Spleen (tissue), 11 donors: ENCODE data around the gene BCL6B. TPM values are rescaled to one million over a fixed set of nuclear protein-coding genes. Genes with fewer than 3 reads are reported as not detected.

Experiments
- DNase-seq: peaks from one replicate; pipeline ENCODE4 v3.0.0-alpha.2; 2020
- H3K27ac ChIP-seq, 8 donors: fragments of 200-600 bp; sonication (generic) in 7 of 8; 1 replicate in 4 of 8; 2 replicates in 4 of 8; pipeline versions ENCODE4 v1.5.0 to v1.8.0; 2016 to 2021; ENCODE audit warnings: inconsistent platforms in 4 of 8, mild to moderate bottlenecking in 4 of 8, moderate library complexity in 1 of 8
- H3K27me3 ChIP-seq, 7 donors: fragments of 200-600 bp; sonication (generic) in 6 of 7; replicated peaks in 1 of 7; 1 replicate in 4 of 7; 2 replicates in 3 of 7; pipeline versions ENCODE4 v1.5.0 to v1.8.0; 2016 to 2021; ENCODE audit warnings: inconsistent platforms in 3 of 7, mild to moderate bottlenecking in 1 of 7
- H3K36me3 ChIP-seq, 6 donors: fragments of 200-600 bp; sonication (generic) in 5 of 6; 1 replicate in 4 of 6; 2 replicates in 2 of 6; pipeline versions ENCODE4 v1.5.0 to v1.8.0; 2016 to 2021; ENCODE audit warnings: inconsistent platforms in 2 of 6
- H3K4me1 ChIP-seq, 6 donors: fragments of 200-600 bp; sonication (generic) in 5 of 6; 1 replicate in 3 of 6; 2 replicates in 3 of 6; pipeline versions ENCODE4 v1.5.0 to v1.8.0; 2016 to 2021; ENCODE audit warnings: inconsistent platforms in 3 of 6
- H3K4me3 ChIP-seq, 8 donors: fragments of 200-600 bp; sonication (generic) in 7 of 8; 1 replicate in 4 of 8; 2 replicates in 4 of 8; pipeline versions ENCODE4 v1.5.0 to v1.8.0; 2016 to 2021; ENCODE audit warnings: inconsistent platforms in 4 of 8, mild to moderate bottlenecking in 4 of 8, moderate library complexity in 2 of 8
- H3K9me3 ChIP-seq, 8 donors: fragments of 200-600 bp; sonication (generic) in 7 of 8; 1 replicate in 4 of 8; 2 replicates in 4 of 8; pipeline versions ENCODE4 v1.5.0 to v1.8.0; 2016 to 2021; ENCODE audit warnings: inconsistent platforms in 4 of 8
- CTCF ChIP-seq, 11 experiments: fragments of 200-600 bp in 7 of 11; fragments of 450-650 bp in 4 of 11; sonication (generic) in 4 of 11; IDR thresholded peaks in 8 of 11; conservative IDR thresholded peaks in 3 of 11; 1 replicate in 7 of 11; 2 replicates in 4 of 11; pipeline versions ENCODE4 v1.4.0 to v1.8.0; 2016 to 2021; ENCODE audit warnings: antibody characterized with exemption in 11 of 11, inconsistent platforms in 4 of 11, mild to moderate bottlenecking in 1 of 11
- POLR2A ChIP-seq, 3 donors: fragments of 450-650 bp; IDR thresholded peaks; one replicate each; pipeline ENCODE4 v1.5.1; 2017; ENCODE audit warnings: antibody characterized with exemption in 3 of 3, mild to moderate bottlenecking in 1 of 3
- POLR2AphosphoS5 ChIP-seq, 3 donors: sonication (generic); formaldehyde crosslinking; IDR thresholded peaks; one replicate each; pipeline ENCODE4 v1.5.1; 2017; ENCODE audit warnings: antibody characterized with exemption in 3 of 3
- WGBS, 5 donors: extraction: QIAGEN DNeasy Blood & Tissue Kit in 3 of 5; methylation state at CpG; one replicate each; pipeline versions ENCODE4 v1.1.5 to v1.1.7; 2013 to 2018; 5-methylcytosine and 5-hydroxymethylcytosine counted together
- intact Hi-C: fragments of 100-400 bp; cut with DNase I; formaldehyde crosslinking; loops from one replicate; pipeline ENCODE4 v1.15.0; 2023; ENCODE audit warnings: low total_unique reads
- polyA plus RNA-seq, 3 donors: library from polyadenylated mRNA; stranded (reverse); fragments of 200-250 nt; gene quantifications; one replicate each; pipeline ENCODE4 v1.2.1, GENCODE V29; 2013
- total RNA-seq, 7 donors: library from RNA; depleted of rRNA in 3 of 7; stranded (reverse); fragments of >200 nt in 3 of 7; fragmentation: NEBNext Ultra II Directional in 4 of 7; extraction: Animal tissue kit (Norgen Biotek cat#: 25700) in 4 of 7; gene quantifications; one replicate each; pipeline versions ENCODE4 v1.1.0 to v1.2.1, GENCODE V29; 2016 to 2021
- donor health status: healthy with polysubstance abuse.
- donor health status: DM: no; HTN: no; CAD: no; lungs with moderate emphysema.
- donor health status: DM: no; HTN: no; CAD: no.
- donor health status: Bipolar disorder and iron deficiency.
- donor health status: healthy.
- donor health status: DM: no; HTN: no; CAD: no.
- donor health status: DM: yes; HTN: yes; CAD: no.

Gene BCL6B
- total and polyA plus RNA-seq, 10 donors: 4.2 to 92.5 (median 19.7) TPM

DNA sequence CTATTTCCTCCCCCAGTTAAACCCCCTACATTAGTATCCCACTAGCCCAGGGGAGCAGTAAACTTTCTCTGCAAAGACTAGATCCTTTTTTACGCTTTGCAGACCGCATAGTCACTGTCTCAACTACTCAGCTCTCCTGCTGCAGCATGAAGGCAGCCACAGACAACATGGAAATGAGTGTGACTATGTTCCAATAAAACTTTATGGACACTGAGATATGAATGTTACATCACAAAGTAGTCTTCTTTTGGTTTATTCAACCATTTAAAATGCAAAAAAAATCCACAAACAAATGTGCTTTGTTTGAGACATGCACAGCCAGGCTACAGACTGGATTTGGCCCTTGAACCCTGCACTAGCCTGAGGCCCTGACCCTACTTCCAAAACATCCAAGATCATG lies 12.3 kb upstream of the BCL6B start:
- 81 to 97% (median 86%) methylated on average over 2 of the region's 2 CpGs for WGBS, 5 donors
- no peak for DNase-seq
- TF ChIP-seq POLR2AphosphoS5 (IDR thresholded peaks at IDR 0.05): no peak
- TF ChIP-seq POLR2A (IDR thresholded peaks at IDR 0.05): no peak

DNA sequence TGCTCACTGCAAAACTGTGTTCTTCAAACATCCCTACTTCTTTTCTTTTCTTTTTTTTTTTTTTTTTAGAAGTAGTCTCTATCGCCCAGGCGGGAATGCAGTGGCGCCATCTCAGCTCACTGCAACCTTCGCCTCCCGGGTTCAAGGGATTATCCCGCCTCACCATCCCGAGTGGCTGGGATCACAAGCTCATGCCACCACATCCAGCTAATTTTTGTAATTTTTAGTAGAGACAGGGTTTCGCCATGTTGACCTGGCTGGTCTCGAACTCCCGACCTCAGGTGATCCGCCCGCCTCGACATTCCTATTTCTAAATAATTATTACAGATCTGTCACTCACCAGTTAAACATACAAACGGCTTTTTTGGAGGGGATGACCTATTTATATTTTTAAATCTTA lies 11.4 kb upstream of the BCL6B start:
- Histone ChIP-seq H3K4me1 (peaks cover 28 to 87% (median 69%) of the 10 kb centered on the region in 6 donors), H3K36me3 (peaks cover 0 to 48% (median 8%) of the 10 kb centered on the region in 6 donors), H3K9me3 (no peaks in the 10 kb centered on the region), H3K4me3 (peak overlapping the region; percentile 77 to 98 (median 93)), H3K27me3 (no peaks in the 10 kb centered on the region), H3K27ac (peak overlapping the region in 6 of 8 donors; percentile 95 to 100 (median 99))
- TF ChIP-seq CTCF (IDR thresholded peaks at IDR 0.05 in 8 of 11, conservative IDR thresholded peaks at IDR 0.05 in 3 of 11) (no peak), POLR2AphosphoS5 (IDR thresholded peaks at IDR 0.05) (no peak), POLR2A (IDR thresholded peaks at IDR 0.05) (no peak)
- DNase-seq: no peak
- intact Hi-C loops: no loop called here
- WGBS, 5 donors: 50 to 64% (median 55%) methylated on average over 14 of the region's 14 CpGs

More for the DNA sequence above, 12.3 kb upstream of the BCL6B start:
- Histone ChIP-seq H3K4me3 (peak overlapping the region in 3 of 8 donors; percentile 94 to 98 (median 95)), H3K27ac (no peak overlapping the region), H3K27me3 (no peaks in the 10 kb centered on the region), H3K36me3 (peaks cover 0 to 54% (median 9%) of the 10 kb centered on the region in 6 donors), H3K9me3 (no peaks in the 10 kb centered on the region), H3K4me1 (peaks cover 19 to 81% (median 60%) of the 10 kb centered on the region in 6 donors)
- intact Hi-C loops: no loop called here

DNA sequence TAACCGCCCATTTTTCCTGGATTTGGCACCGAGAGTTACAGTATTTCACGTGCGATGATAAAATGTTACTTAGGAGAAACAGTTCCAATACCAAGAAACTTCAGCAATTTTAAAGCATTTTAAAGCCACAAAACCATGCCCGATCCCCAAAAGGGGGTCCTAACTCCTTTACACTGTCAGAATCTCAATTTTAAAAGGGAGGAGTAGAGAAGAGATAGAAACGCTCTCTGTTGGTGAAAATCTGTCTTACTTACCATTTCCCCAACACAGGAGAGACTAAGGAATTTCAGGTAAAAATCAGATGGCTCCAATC lies 11.0 kb upstream of the BCL6B start:
- H3K36me3 ChIP-seq: peaks cover 0 to 48% (median 6%) of the 10 kb centered on the region in 6 donors
- TF ChIP-seq POLR2AphosphoS5 (IDR thresholded peaks at IDR 0.05) (no peak), CTCF (IDR thresholded peaks at IDR 0.05 in 8 of 11, conservative IDR thresholded peaks at IDR 0.05 in 3 of 11) (no peak), POLR2A (IDR thresholded peaks at IDR 0.05) (no peak)
- intact Hi-C loops: no loop called here
- peak overlapping the region; percentile 95 to 100 (median 99) for H3K27ac ChIP-seq
- 0 to 1% (median 1%) methylated on average over 6 of the region's 6 CpGs for WGBS, 5 donors
- no peaks in the 10 kb centered on the region for H3K27me3 ChIP-seq
- DNase-seq: no peak
- no peaks in the 10 kb centered on the region for H3K9me3 ChIP-seq
- peaks cover 31 to 87% (median 72%) of the 10 kb centered on the region in 6 donors for H3K4me1 ChIP-seq
- peak overlapping the region; percentile 77 to 98 (median 93) for H3K4me3 ChIP-seq

GRCh38 chr17:7014261-7014994 lies 8.4 kb upstream of the BCL6B start:
- Histone ChIP-seq H3K36me3 (peaks cover 0 to 32% (median 3%) of the 10 kb centered on the region in 6 donors), H3K27ac (peak overlapping the region; percentile 95 to 100 (median 99)), H3K4me1 (peaks cover 43 to 87% (median 72%) of the 10 kb centered on the region in 6 donors), H3K9me3 (no peaks in the 10 kb centered on the region), H3K4me3 (peak overlapping the region; percentile 77 to 98 (median 93)), H3K27me3 (no peaks in the 10 kb centered on the region)
- WGBS, 5 donors: 1 to 2% (median 1%) methylated on average over 44 to 75 of the region's 75 CpGs
- TF ChIP-seq POLR2A (IDR thresholded peaks at IDR 0.05): peak; percentile 23 to 82 (median 58)
- TF ChIP-seq POLR2AphosphoS5 (IDR thresholded peaks at IDR 0.05): peak; percentile 97 to 98 (median 98)
- TF ChIP-seq CTCF (IDR thresholded peaks at IDR 0.05 in 8 of 11, conservative IDR thresholded peaks at IDR 0.05 in 3 of 11): peak; percentile 75 to 99 (median 96)
- intact Hi-C loops: no loop called here
- DNase-seq: peak; percentile 100
